ENCODE measurements around the gene PBX3.
A peak's percentile ranks its signal among the peaks of the same experiment; 100 is the strongest.

The PBX3 gene

GRCh38 chr9:125749951-125750626 lies 2.9 kb downstream of the PBX3 start:
- H3K9ac ChIP-seq (ENCODE audit: low read length), result peak overlapping the region; percentile 35

GRCh38 chr9:125750627-125751011 lies 3.4 kb downstream of the PBX3 start:
- Histone ChIP-seq H3K4me3 (ENCODE audit: low read length) (peak overlapping the region; percentile 93), H3K9me3 (ENCODE audit: control insufficient read depth, low read depth, low read length) (no peaks in the 10 kb centered on the region), H3K27me3 (ENCODE audit: control insufficient read depth, insufficient read depth, low read length) (peaks cover 4% of the 10 kb centered on the region), H3K36me3 (ENCODE audit: control insufficient read depth, low read depth, low read length) (peaks cover 15% of the 10 kb centered on the region), H3K27ac (ENCODE audit: low read length) (no peak overlapping the region), H3K9ac (ENCODE audit: low read length) (peak overlapping the region; percentile 35), H3K4me1 (ENCODE audit: control insufficient read depth, low read depth, low read length) (peaks cover 65% of the 10 kb centered on the region)

More at GRCh38 chr9:125749951-125750626, 2.9 kb downstream of the PBX3 start:
- Histone ChIP-seq H3K36me3 (ENCODE audit: control insufficient read depth, low read depth, low read length) (peaks cover 15% of the 10 kb centered on the region), H3K9me3 (ENCODE audit: control insufficient read depth, low read depth, low read length) (no peaks in the 10 kb centered on the region), H3K4me3 (ENCODE audit: low read length) (peak overlapping the region; percentile 93), H3K27me3 (ENCODE audit: control insufficient read depth, insufficient read depth, low read length) (peaks cover 8% of the 10 kb centered on the region), H3K4me1 (ENCODE audit: control insufficient read depth, low read depth, low read length) (peaks cover 63% of the 10 kb centered on the region), H3K27ac (ENCODE audit: low read length) (no peak overlapping the region)

- peaks cover 4% of the 10 kb centered on the region for H3K27me3 ChIP-seq (ENCODE audit: control insufficient read depth, insufficient read depth, low read length)
- no peaks in the 10 kb centered on the region for H3K9me3 ChIP-seq (ENCODE audit: control insufficient read depth, low read depth, low read length)
- no peak overlapping the region for H3K9ac ChIP-seq (ENCODE audit: low read length)
- H3K27ac ChIP-seq (ENCODE audit: low read length), result no peak overlapping the region
- H3K4me3 ChIP-seq (ENCODE audit: low read length), result peak overlapping the region; percentile 16
- peaks cover 15% of the 10 kb centered on the region for H3K36me3 ChIP-seq (ENCODE audit: control insufficient read depth, low read depth, low read length)
- peaks cover 76% of the 10 kb centered on the region for H3K4me1 ChIP-seq (ENCODE audit: control insufficient read depth, low read depth, low read length)
These were observed 5.0 kb downstream of the PBX3 start for GRCh38 chr9:125752070-125752628.

- Histone ChIP-seq H3K4me3 (ENCODE audit: low read length) (no peak overlapping the region), H3K9ac (ENCODE audit: low read length) (no peak overlapping the region), H3K27ac (ENCODE audit: low read length) (no peak overlapping the region), H3K36me3 (ENCODE audit: control insufficient read depth, low read depth, low read length) (peaks cover 15% of the 10 kb centered on the region), H3K9me3 (ENCODE audit: control insufficient read depth, low read depth, low read length) (no peaks in the 10 kb centered on the region), H3K27me3 (ENCODE audit: control insufficient read depth, insufficient read depth, low read length) (peaks cover 2% of the 10 kb centered on the region), H3K4me1 (ENCODE audit: control insufficient read depth, low read depth, low read length) (peaks cover 92% of the 10 kb centered on the region)
These were observed 6.9 kb downstream of the PBX3 start for GRCh38 chr9:125754096-125754495.

- Histone ChIP-seq H3K9me3 (ENCODE audit: control insufficient read depth, low read depth, low read length) (no peaks in the 10 kb centered on the region), H3K27me3 (ENCODE audit: control insufficient read depth, insufficient read depth, low read length) (no peaks in the 10 kb centered on the region), H3K27ac (ENCODE audit: low read length) (no peak overlapping the region), H3K36me3 (ENCODE audit: control insufficient read depth, low read depth, low read length) (peaks cover 6% of the 10 kb centered on the region), H3K9ac (ENCODE audit: low read length) (no peak overlapping the region), H3K4me3 (ENCODE audit: low read length) (peak overlapping the region; percentile 46), H3K4me1 (ENCODE audit: control insufficient read depth, low read depth, low read length) (peaks cover 92% of the 10 kb centered on the region)
These were observed 8.2 kb downstream of the PBX3 start for GRCh38 chr9:125755340-125755739.

GRCh38 chr9:125756518-125756917 lies 9.3 kb downstream of the PBX3 start:
- Histone ChIP-seq H3K27ac (ENCODE audit: low read length) (no peak overlapping the region), H3K36me3 (ENCODE audit: control insufficient read depth, low read depth, low read length) (peaks cover 1% of the 10 kb centered on the region)

GRCh38 chr9:125757834-125758233 lies 10.7 kb downstream of the PBX3 start:
- Histone ChIP-seq H3K9ac (ENCODE audit: low read length) (no peak overlapping the region), H3K27me3 (ENCODE audit: control insufficient read depth, insufficient read depth, low read length) (no peaks in the 10 kb centered on the region), H3K4me1 (ENCODE audit: control insufficient read depth, low read depth, low read length) (peaks cover 90% of the 10 kb centered on the region)

More at GRCh38 chr9:125756518-125756917, 9.3 kb downstream of the PBX3 start:
- peaks cover 92% of the 10 kb centered on the region for H3K4me1 ChIP-seq (ENCODE audit: control insufficient read depth, low read depth, low read length)
- no peak overlapping the region for H3K4me3 ChIP-seq (ENCODE audit: low read length)
- no peak overlapping the region for H3K9ac ChIP-seq (ENCODE audit: low read length)
- no peaks in the 10 kb centered on the region for H3K27me3 ChIP-seq (ENCODE audit: control insufficient read depth, insufficient read depth, low read length)
- no peaks in the 10 kb centered on the region for H3K9me3 ChIP-seq (ENCODE audit: control insufficient read depth, low read depth, low read length)

GRCh38 chr9:125758986-125759763 lies 12.0 kb downstream of the PBX3 start:
- Histone ChIP-seq H3K27ac (ENCODE audit: low read length) (peak overlapping the region; percentile 40), H3K27me3 (ENCODE audit: control insufficient read depth, insufficient read depth, low read length) (no peaks in the 10 kb centered on the region), H3K4me1 (ENCODE audit: control insufficient read depth, low read depth, low read length) (peaks cover 95% of the 10 kb centered on the region), H3K4me3 (ENCODE audit: low read length) (peak overlapping the region; percentile 46), H3K9ac (ENCODE audit: low read length) (no peak overlapping the region), H3K9me3 (ENCODE audit: control insufficient read depth, low read depth, low read length) (no peaks in the 10 kb centered on the region), H3K36me3 (ENCODE audit: control insufficient read depth, low read depth, low read length) (no peaks in the 10 kb centered on the region)

More at GRCh38 chr9:125757834-125758233, 10.7 kb downstream of the PBX3 start:
- no peak overlapping the region for H3K4me3 ChIP-seq (ENCODE audit: low read length)
- H3K27ac ChIP-seq (ENCODE audit: low read length), result no peak overlapping the region
- no peaks in the 10 kb centered on the region for H3K9me3 ChIP-seq (ENCODE audit: control insufficient read depth, low read depth, low read length)
- no peaks in the 10 kb centered on the region for H3K36me3 ChIP-seq (ENCODE audit: control insufficient read depth, low read depth, low read length)

GRCh38 chr9:125759764-125760129 lies 12.6 kb downstream of the PBX3 start:
- Histone ChIP-seq H3K27ac (ENCODE audit: low read length) (peak overlapping the region; percentile 40), H3K4me3 (ENCODE audit: low read length) (peak overlapping the region; percentile 46)

GRCh38 chr9:125760537-125760936 lies 13.4 kb downstream of the PBX3 start:
- Histone ChIP-seq H3K9ac (ENCODE audit: low read length) (no peak overlapping the region), H3K27me3 (ENCODE audit: control insufficient read depth, insufficient read depth, low read length) (no peaks in the 10 kb centered on the region), H3K4me3 (ENCODE audit: low read length) (no peak overlapping the region), H3K36me3 (ENCODE audit: control insufficient read depth, low read depth, low read length) (no peaks in the 10 kb centered on the region), H3K9me3 (ENCODE audit: control insufficient read depth, low read depth, low read length) (no peaks in the 10 kb centered on the region), H3K27ac (ENCODE audit: low read length) (no peak overlapping the region), H3K4me1 (ENCODE audit: control insufficient read depth, low read depth, low read length) (peaks cover 84% of the 10 kb centered on the region)

More at GRCh38 chr9:125759764-125760129, 12.6 kb downstream of the PBX3 start:
- no peaks in the 10 kb centered on the region for H3K36me3 ChIP-seq (ENCODE audit: control insufficient read depth, low read depth, low read length)
- no peaks in the 10 kb centered on the region for H3K9me3 ChIP-seq (ENCODE audit: control insufficient read depth, low read depth, low read length)
- H3K4me1 ChIP-seq (ENCODE audit: control insufficient read depth, low read depth, low read length), result peaks cover 92% of the 10 kb centered on the region
- H3K9ac ChIP-seq (ENCODE audit: low read length), result peak overlapping the region; percentile 10
- no peaks in the 10 kb centered on the region for H3K27me3 ChIP-seq (ENCODE audit: control insufficient read depth, insufficient read depth, low read length)

- no peak overlapping the region for H3K4me3 ChIP-seq (ENCODE audit: low read length)
- H3K27ac ChIP-seq (ENCODE audit: low read length), result no peak overlapping the region
- H3K36me3 ChIP-seq (ENCODE audit: control insufficient read depth, low read depth, low read length), result no peaks in the 10 kb centered on the region
- peaks cover 71% of the 10 kb centered on the region for H3K4me1 ChIP-seq (ENCODE audit: control insufficient read depth, low read depth, low read length)
- H3K9me3 ChIP-seq (ENCODE audit: control insufficient read depth, low read depth, low read length), result no peaks in the 10 kb centered on the region
- H3K9ac ChIP-seq (ENCODE audit: low read length), result no peak overlapping the region
- H3K27me3 ChIP-seq (ENCODE audit: control insufficient read depth, insufficient read depth, low read length), result no peaks in the 10 kb centered on the region
These were observed 14.7 kb downstream of the PBX3 start for GRCh38 chr9:125761676-125762450.
